Calu3 (cell line): ENCODE data around the gene CPE. TPM values are rescaled to one million over a fixed set of nuclear protein-coding genes. Genes with fewer than 3 reads are reported as not detected.

ENCODE experiments used
- BruUV-seq: library from RNA; stranded (reverse); fragments of 400-500 nt; replicated peaks from 2 replicates; lab custom pipeline; 2021; lab: Mats Ljungman, UMichigan
- CTCF ChIA-PET: fragments of 300-600 bp; sonication (Branson Sonifier 250); formaldehyde crosslinking; loops from one replicate; lab custom pipeline; 2022; ENCODE audit warnings: antibody characterized with exemption; lab: Charles Lee
- DNase-seq: peaks from one replicate; pipeline ENCODE4 v3.0.0; 2022
- H3K27ac Mint-ChIP-seq: one replicate; pipeline ENCODE4 v1.8.0; 2022; ENCODE audit warnings: mixed read lengths; ENCODE audit not compliant: unreplicated experiment
- H3K27me3 Mint-ChIP-seq: one replicate; pipeline ENCODE4 v1.8.0; 2022; ENCODE audit warnings: mixed read lengths; ENCODE audit not compliant: unreplicated experiment
- H3K36me3 Mint-ChIP-seq: one replicate; pipeline ENCODE4 v1.8.0; 2022; ENCODE audit warnings: mild to moderate bottlenecking, moderate library complexity, mixed read lengths; ENCODE audit not compliant: insufficient read depth, unreplicated experiment
- H3K4me1 Mint-ChIP-seq: one replicate; pipeline ENCODE4 v1.8.0; 2022; ENCODE audit warnings: mild to moderate bottlenecking, low read depth, mixed read lengths; ENCODE audit not compliant: unreplicated experiment
- H3K4me3 Mint-ChIP-seq: one replicate; pipeline ENCODE4 v1.8.0; 2022; ENCODE audit warnings: mild to moderate bottlenecking, low read depth, moderate library complexity, mixed read lengths; ENCODE audit not compliant: unreplicated experiment
- H3K9me3 Mint-ChIP-seq: one replicate; pipeline ENCODE4 v1.8.0; 2022; ENCODE audit warnings: low read depth, mixed read lengths; ENCODE audit not compliant: unreplicated experiment
- intact Hi-C: fragments of 100-400 bp; cut with micrococcal nuclease; formaldehyde crosslinking; loops from one replicate; pipeline ENCODE4 v1.10.0; 2022; ENCODE audit not compliant: unreplicated experiment
- total RNA-seq: library from RNA; stranded (reverse); gene quantifications from 2 replicates; pipeline ENCODE4 v1.2.3, GENCODE V29; 2022
- TF ChIP-seq, protein P1 (sequence below): fragments of 200-600 bp; IDR thresholded peaks from one replicate; pipeline ENCODE4 v1.8.0; 2022; ENCODE audit warnings: antibody characterized with exemption; ENCODE audit not compliant: unreplicated experiment

CPE gene
- total RNA-seq, 1 experiment from 2014 or later = 4.7 TPM

GRCh38 chr4:165493359-165493758, 114.6 kb downstream of the CPE start:
- TF ChIP-seq, protein P1, sequence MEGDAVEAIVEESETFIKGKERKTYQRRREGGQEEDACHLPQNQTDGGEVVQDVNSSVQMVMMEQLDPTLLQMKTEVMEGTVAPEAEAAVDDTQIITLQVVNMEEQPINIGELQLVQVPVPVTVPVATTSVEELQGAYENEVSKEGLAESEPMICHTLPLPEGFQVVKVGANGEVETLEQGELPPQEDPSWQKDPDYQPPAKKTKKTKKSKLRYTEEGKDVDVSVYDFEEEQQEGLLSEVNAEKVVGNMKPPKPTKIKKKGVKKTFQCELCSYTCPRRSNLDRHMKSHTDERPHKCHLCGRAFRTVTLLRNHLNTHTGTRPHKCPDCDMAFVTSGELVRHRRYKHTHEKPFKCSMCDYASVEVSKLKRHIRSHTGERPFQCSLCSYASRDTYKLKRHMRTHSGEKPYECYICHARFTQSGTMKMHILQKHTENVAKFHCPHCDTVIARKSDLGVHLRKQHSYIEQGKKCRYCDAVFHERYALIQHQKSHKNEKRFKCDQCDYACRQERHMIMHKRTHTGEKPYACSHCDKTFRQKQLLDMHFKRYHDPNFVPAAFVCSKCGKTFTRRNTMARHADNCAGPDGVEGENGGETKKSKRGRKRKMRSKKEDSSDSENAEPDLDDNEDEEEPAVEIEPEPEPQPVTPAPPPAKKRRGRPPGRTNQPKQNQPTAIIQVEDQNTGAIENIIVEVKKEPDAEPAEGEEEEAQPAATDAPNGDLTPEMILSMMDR = peak; percentile 56
- no peaks in the 10 kb centered on the region for H3K36me3 Mint-ChIP-seq
- no peak overlapping the region for H3K27ac Mint-ChIP-seq
- peaks cover 8% of the 10 kb centered on the region for H3K4me1 Mint-ChIP-seq
- H3K27me3 Mint-ChIP-seq = no peaks in the 10 kb centered on the region
- intact Hi-C loops = loop anchor here (2.0 to 10.0 kb wide), 4 partner anchors 599 to 1101 kb away; no protein-coding TSS in a partner anchor
- H3K9me3 Mint-ChIP-seq = no peaks in the 10 kb centered on the region
- DNase-seq = peak; percentile 73
- CTCF ChIA-PET = interaction anchor here (0.8 to 1.9 kb wide), 3 partner anchors 44 to 599 kb away, joined by 3 to 10 read pairs (median 4); no protein-coding TSS in a partner anchor
- BruUV-seq = no TSS peak
- H3K4me3 Mint-ChIP-seq = peak overlapping the region; percentile 58

DNA sequence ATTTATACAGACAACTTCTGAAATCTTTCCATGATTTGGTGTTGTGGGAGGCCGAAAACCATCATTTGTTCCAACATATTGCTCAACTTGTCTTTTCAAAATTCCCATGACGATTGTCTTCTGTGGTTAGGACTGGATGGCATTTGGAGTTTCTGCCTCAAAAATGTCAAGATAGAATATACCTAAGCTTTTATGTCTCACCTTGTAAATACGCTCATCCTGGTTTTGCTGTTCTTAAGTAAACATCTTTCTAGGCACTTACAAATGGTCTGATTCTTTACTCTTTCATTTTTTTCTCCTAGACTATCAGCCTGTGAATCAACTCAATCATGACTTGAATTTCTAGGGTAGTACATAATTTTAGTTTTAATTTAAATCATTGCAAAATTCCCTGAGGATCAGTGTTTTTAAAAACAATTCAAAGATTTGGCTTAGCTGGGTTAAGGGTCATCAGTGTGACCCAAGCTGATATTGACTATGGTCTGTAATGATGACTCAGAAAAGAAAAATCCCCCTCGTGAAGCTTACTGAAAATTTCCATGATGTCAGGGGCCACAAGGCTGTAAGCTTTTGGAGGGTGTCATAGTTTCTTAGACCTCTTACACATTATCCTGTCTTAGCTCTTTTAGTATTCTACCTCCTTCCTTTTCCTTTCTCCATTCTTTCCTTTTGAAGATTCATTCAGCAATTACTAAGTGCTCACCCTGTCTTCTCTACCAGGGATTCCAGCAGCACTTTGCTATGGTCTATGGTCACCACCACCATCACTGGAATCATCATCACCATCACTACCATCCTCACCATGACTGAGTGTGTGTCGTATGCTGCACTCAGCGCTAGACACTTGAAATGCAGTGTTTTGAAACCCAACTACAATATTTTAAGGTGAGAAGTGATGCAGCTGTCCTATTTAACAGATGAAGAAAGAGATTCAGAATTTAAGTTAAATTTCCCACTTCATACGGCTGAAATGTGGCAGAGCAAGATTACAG, 124.4 kb downstream of the CPE start:
- TF ChIP-seq, protein P1 = no peak
- Mint-ChIP-seq H3K4me1 (peaks cover 15% of the 10 kb centered on the region), H3K27me3 (no peaks in the 10 kb centered on the region), H3K36me3 (no peaks in the 10 kb centered on the region), H3K4me3 (no peak overlapping the region), H3K9me3 (no peaks in the 10 kb centered on the region), H3K27ac (peak overlapping the region; percentile 43)
- intact Hi-C loops = no loop called here
- DNase-seq = no peak
- CTCF ChIA-PET = no interaction called here
- no TSS peak for BruUV-seq

- BruUV-seq = no TSS peak
- Mint-ChIP-seq H3K4me3 (no peak overlapping the region), H3K27ac (no peak overlapping the region), H3K9me3 (no peaks in the 10 kb centered on the region), H3K36me3 (no peaks in the 10 kb centered on the region), H3K27me3 (no peaks in the 10 kb centered on the region), H3K4me1 (peaks cover 15% of the 10 kb centered on the region)
- TF ChIP-seq, protein P1 = no peak
- intact Hi-C loops = no loop called here
- no peak for DNase-seq
- CTCF ChIA-PET = no interaction called here
Measured at GRCh38 chr4:165504184-165504583, 125.4 kb downstream of the CPE start.

DNA sequence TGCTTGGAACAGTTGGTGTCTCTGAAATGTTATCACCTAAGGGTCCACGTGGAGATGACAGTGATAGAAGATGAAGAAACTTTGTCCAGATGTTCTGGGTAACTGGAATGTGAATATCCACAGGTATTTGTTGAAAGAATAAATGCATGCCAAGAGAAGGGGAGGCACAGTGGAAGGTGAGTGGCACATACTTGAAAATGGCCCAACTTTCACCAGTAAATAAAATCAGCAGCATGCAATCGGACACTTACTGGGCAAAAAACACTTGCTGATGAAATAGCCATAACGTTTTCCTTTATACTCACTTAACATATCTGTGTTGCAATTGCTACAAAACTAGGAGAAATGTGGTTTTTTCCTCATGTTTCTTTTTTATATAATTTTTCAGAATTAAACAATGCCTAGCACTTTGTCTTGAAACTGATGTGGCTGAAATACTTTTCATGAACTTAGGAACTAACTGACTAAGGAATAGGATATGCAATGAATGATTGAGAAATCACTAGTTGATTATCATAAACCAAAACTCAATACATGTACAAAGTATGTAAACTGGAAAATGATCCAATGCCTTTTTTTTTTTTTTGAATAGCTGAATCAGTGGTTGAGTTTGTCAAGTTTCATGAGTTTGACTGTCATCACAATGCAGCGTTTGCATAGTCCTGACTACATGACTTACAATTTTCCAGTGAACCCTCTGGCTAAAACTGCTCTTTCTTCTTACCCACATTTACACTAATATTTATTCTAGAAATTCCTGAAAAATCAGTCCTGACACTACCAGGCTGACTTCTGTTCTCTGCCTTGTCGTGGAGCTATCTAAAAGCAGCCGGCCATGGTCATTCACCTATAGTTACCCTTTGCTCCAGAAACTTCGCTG, 127.4 kb downstream of the CPE start:
- no peaks in the 10 kb centered on the region for H3K27me3 Mint-ChIP-seq
- BruUV-seq = no TSS peak
- CTCF ChIA-PET = no interaction called here
- H3K4me3 Mint-ChIP-seq = no peak overlapping the region
- no peak for DNase-seq
- no peaks in the 10 kb centered on the region for H3K9me3 Mint-ChIP-seq
- intact Hi-C loops = no loop called here
- no peaks in the 10 kb centered on the region for H3K36me3 Mint-ChIP-seq
- peaks cover 15% of the 10 kb centered on the region for H3K4me1 Mint-ChIP-seq
- TF ChIP-seq, protein P1 = no peak
- no peak overlapping the region for H3K27ac Mint-ChIP-seq
